Rectal smooth muscle tissue (tissue), 1 donor: ENCODE data around the gene RRP36.

ENCODE experiments used
- H3K27ac ChIP-seq: one replicate; pipeline ENCODE4 v1.7.0; 2013; ENCODE audit warnings: low read depth, low read length, inconsistent platforms
- H3K27me3 ChIP-seq: one replicate; pipeline ENCODE4 v1.7.0; 2013; ENCODE audit warnings: low read length; ENCODE audit not compliant: control insufficient read depth, insufficient read depth
- H3K36me3 ChIP-seq: one replicate; pipeline ENCODE4 v1.7.0; 2013; ENCODE audit warnings: low read length; ENCODE audit not compliant: control insufficient read depth, insufficient read depth
- H3K4me1 ChIP-seq: one replicate; pipeline ENCODE4 v1.7.0; 2013; ENCODE audit warnings: low read length; ENCODE audit not compliant: control insufficient read depth, insufficient read depth
- H3K4me3 ChIP-seq: one replicate; pipeline ENCODE4 v1.7.0; 2013; ENCODE audit warnings: low read length
- H3K9ac ChIP-seq: one replicate; pipeline ENCODE4 v1.7.0; 2013; ENCODE audit warnings: low read length

RRP36 gene, protein sequence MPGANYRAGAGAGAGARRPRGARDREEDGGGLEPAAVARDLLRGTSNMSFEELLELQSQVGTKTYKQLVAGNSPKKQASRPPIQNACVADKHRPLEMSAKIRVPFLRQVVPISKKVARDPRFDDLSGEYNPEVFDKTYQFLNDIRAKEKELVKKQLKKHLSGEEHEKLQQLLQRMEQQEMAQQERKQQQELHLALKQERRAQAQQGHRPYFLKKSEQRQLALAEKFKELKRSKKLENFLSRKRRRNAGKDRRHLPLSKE

DNA sequence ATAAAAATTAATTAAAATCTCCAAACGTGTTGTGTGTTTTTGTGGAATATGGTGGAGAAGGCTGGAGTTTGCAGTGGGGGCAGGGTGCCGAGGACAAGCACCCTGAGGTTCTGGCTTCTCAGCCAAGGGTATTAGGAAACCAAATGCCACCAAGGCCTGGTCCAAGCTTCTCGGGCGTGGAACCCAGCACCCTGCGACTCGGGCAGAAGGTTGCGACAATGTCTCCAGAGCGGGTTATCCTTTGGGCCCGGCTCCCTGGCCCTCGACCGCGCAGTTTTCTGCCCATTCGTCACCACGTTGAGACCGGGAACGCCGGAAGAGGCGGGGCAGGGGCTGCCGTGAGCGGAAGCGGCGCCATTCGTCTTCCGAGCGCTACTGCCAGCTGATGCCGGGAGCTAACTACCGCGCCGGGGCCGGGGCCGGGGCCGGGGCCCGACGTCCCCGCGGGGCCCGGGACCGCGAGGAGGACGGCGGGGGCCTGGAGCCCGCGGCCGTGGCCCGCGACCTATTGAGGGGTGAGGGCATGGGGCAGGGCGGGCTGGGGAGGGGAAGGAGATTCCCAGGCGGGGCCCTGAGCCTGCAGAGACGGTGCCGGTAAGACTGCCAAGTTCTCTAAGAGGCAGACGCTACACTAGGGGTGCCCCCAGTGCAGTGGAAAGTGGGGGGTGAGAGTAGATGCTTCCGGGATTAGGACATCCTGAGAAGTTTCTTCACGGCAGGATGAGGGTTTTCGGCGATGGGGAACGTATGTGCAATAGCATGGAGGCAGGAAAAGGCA, at the start of gene RRP36:
TSS of gene RRP36 (plus strand) at position 354 of the 778 bp plus-strand sequence. CDS start at position 386, 32 bp downstream.
- peak within 1 kb of the TSS; percentile 93 for H3K4me3 ChIP-seq
- H3K9ac ChIP-seq: peak within 1 kb of the TSS; percentile 86
- H3K27me3 ChIP-seq: no peaks in the 10 kb centered on the region
- H3K27ac ChIP-seq: peak within 1 kb of the TSS; percentile 77
- H3K36me3 ChIP-seq: peaks cover 17% of the 10 kb centered on the region
- H3K4me1 ChIP-seq: peaks cover 2% of the 10 kb centered on the region

DNA sequence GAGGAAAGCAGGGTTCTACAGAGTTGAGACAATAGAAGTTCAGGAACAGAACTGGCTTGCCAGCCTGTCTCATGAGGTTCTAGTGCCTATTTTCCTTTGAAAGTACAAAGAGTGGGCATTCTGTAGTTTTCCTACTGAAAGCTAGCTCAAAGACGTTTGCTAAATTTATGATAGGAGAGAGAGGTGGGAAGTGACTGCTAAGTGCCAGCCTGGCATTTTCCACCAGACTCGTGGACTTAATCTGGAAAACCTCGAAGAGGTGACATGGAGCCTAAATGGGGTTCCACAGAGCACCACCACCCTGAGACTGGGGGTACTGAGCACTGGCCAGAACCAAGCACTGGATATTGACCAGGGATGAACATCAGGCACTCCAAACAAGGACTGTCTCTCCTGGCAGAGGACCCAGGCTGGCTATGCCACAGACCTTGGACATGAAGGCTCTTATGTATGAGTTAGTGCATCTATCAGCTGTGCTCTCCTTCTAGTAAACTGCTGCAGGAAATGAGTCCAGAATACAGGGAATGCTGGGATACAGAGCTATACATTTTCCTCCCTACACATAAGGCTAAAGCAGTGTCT, 49.6 kb upstream of the RRP36 start:
- no peaks in the 10 kb centered on the region for H3K27me3 ChIP-seq
- H3K4me1 ChIP-seq: no peaks in the 10 kb centered on the region
- no peak overlapping the region for H3K4me3 ChIP-seq
- no peak overlapping the region for H3K9ac ChIP-seq
- no peak overlapping the region for H3K27ac ChIP-seq
- H3K36me3 ChIP-seq: no peaks in the 10 kb centered on the region

DNA sequence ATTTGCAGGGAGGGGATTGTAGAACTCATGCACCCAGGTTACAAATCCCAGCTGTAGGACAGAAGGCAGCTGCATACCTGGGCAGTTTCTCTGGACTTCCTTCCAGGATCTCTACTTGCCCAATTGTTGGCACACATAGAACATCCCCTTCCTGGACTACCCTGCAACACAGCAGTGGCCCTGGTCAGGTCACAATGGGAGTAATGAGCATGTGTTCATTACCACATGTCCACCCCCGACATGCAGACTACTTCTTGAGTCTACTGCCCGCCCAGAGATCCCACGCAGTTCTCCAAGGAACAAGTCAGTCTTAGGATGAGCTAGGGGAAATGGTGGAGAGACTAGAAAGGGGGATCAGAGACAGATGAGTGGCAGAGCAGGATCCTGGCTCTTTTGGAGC, 47.5 kb upstream of the RRP36 start:
- Histone ChIP-seq H3K27me3 (no peaks in the 10 kb centered on the region), H3K4me1 (peaks cover 3% of the 10 kb centered on the region), H3K4me3 (no peak overlapping the region), H3K36me3 (no peaks in the 10 kb centered on the region), H3K27ac (no peak overlapping the region), H3K9ac (no peak overlapping the region)

DNA sequence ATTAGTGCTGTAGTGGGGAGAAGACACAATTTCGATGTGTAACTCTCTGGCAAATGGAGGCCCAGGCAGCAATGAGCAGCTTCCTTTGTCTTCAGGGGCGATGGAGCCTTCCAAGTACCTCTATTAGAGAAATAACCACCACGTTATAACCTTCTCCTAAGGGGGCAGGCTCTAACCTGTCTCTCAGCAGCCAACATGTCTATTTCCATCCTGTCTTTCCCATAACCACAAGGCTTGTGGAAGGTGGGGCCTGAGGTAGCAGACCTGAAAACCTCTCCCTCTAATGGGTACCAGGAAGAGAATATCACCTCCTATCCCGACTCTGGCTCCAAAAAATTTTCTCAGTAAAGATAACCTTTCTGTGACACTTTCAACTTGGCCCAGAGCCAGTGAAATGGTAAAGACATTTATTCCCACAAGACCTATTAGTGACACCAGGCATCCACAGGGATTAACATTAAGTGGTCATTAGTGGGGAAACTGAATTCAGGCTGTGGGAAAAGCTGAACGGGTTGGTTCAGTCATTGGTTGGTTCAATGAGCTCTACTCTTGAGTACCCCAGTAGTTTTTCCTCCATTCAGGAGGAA, 46.4 kb upstream of the RRP36 start:
- Histone ChIP-seq H3K36me3 (no peaks in the 10 kb centered on the region), H3K27me3 (no peaks in the 10 kb centered on the region), H3K27ac (no peak overlapping the region), H3K4me3 (no peak overlapping the region), H3K4me1 (peaks cover 6% of the 10 kb centered on the region), H3K9ac (no peak overlapping the region)

DNA sequence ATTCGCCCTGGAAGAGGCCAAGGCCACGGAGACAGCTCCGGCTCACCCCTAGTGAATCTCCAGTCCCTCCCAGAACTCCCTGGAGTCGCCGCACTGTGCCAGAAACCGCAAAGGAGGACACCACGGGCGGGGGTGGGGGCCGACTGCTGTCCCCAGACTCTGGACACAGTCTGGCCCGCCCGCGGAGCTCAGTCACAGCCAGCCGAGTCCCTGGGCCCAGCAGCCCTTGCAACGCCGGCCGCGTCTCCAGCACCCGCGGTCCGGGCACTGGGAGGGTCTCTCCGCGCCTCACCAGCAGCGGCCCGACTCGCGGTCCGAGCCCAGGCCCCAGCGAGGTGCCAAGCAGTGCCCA, 43.0 kb upstream of the RRP36 start:
- Histone ChIP-seq H3K9ac (peak overlapping the region; percentile 7), H3K27me3 (no peaks in the 10 kb centered on the region), H3K36me3 (no peaks in the 10 kb centered on the region), H3K4me3 (peak overlapping the region; percentile 62), H3K27ac (peak overlapping the region; percentile 67), H3K4me1 (peaks cover 6% of the 10 kb centered on the region)

DNA sequence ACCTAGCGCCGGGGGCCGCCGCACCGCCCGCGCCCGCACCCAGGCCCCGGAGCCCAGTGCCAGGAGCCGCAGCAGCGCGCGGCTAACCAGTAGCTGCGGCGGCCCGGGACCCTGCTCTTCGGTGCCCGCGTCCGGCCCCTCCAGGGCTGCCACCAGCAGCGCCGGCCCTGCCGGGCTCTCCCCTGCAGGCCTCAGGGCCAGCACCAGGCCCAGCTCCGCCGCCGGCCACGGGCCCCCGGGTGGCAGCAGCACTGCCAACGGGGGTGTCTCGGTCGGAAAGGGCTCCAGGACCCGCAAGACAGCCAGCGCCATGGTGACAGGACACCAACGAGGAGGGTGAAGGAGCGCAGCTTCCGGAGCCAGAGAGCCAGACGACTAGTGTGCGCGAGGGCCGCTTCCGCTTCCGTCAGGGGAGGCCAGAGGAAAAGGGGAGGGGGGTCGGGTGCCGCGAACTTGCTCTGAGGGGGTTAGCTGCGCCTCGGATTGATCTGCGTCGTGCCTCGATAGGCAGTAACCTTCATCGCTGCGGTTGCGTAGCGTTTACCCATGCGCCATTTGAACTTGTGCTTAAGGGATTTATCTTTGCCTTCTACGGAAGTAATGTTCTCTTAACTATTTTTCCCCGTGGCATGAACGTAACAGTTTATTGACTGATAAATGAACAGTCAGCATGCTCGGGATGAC, 42.4 kb upstream of the RRP36 start, which contains the start of gene PEX6:
TSS of gene PEX6 (minus strand) at position 343 of the 684 bp plus-strand sequence. CDS start at position 312, 31 bp downstream.
- peaks cover 6% of the 10 kb centered on the region for H3K4me1 ChIP-seq
- no peaks in the 10 kb centered on the region for H3K27me3 ChIP-seq
- H3K9ac ChIP-seq: peak within 1 kb of the TSS; percentile 7
- peak within 1 kb of the TSS; percentile 62 for H3K4me3 ChIP-seq
- no peaks in the 10 kb centered on the region for H3K36me3 ChIP-seq
- peak within 1 kb of the TSS; percentile 67 for H3K27ac ChIP-seq

DNA sequence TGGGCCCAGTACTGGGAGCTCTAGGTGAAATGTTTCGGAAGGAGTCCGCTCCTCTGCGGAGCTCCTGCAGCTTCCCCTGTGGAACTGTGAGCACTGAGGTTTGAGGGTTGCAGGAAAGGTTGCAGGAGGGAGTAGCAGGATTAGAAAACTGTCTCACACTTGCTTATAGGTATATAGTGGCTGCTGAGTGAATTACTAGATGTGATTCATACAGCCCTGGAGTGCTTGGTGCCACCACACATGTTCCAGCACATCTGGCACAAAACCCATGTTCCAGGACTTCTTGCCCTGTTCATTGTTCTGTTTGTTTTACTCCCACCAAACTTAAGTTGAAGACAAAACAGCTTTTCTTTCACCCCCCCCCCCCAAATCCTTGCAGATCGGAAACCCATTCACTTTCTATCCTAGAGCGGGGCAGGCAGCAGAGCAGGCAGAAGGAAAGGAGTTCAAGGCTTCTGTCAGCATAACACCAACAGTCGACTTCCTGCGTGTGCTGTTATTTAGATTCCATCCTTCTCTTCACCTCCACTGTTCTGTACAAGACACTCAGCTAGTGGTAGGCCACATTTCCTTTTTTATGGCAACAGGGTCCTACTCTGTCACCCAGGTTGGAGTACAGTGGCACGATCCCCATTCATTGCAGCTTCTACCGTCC, 41.8 kb upstream of the RRP36 start:
- peak overlapping the region; percentile 62 for H3K4me3 ChIP-seq
- H3K4me1 ChIP-seq: peaks cover 6% of the 10 kb centered on the region
- H3K36me3 ChIP-seq: no peaks in the 10 kb centered on the region
- peak overlapping the region; percentile 67 for H3K27ac ChIP-seq
- no peaks in the 10 kb centered on the region for H3K27me3 ChIP-seq
- H3K9ac ChIP-seq: peak overlapping the region; percentile 7

DNA sequence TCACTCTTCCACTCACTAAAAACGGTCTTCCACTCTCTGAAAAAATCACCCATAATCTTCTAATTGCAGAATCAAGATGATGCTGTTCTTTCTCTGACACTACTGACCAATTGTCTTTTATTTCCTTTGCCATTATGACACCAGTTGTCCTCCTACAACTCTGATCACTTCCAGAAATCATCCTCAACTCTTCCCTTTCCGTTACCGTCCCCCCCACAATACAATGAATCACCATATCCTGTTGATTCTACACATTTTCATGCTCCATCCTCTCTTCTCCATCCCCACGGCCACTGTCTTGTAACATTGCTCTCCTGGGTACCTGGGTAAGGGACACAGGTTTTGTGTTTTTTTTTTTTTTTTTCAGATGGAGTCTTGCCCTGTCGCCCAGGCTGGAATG, 39.6 kb upstream of the RRP36 start:
- no peak overlapping the region for H3K27ac ChIP-seq
- H3K9ac ChIP-seq: no peak overlapping the region
- H3K27me3 ChIP-seq: no peaks in the 10 kb centered on the region
- H3K36me3 ChIP-seq: no peaks in the 10 kb centered on the region
- no peak overlapping the region for H3K4me3 ChIP-seq
- H3K4me1 ChIP-seq: peaks cover 8% of the 10 kb centered on the region

DNA sequence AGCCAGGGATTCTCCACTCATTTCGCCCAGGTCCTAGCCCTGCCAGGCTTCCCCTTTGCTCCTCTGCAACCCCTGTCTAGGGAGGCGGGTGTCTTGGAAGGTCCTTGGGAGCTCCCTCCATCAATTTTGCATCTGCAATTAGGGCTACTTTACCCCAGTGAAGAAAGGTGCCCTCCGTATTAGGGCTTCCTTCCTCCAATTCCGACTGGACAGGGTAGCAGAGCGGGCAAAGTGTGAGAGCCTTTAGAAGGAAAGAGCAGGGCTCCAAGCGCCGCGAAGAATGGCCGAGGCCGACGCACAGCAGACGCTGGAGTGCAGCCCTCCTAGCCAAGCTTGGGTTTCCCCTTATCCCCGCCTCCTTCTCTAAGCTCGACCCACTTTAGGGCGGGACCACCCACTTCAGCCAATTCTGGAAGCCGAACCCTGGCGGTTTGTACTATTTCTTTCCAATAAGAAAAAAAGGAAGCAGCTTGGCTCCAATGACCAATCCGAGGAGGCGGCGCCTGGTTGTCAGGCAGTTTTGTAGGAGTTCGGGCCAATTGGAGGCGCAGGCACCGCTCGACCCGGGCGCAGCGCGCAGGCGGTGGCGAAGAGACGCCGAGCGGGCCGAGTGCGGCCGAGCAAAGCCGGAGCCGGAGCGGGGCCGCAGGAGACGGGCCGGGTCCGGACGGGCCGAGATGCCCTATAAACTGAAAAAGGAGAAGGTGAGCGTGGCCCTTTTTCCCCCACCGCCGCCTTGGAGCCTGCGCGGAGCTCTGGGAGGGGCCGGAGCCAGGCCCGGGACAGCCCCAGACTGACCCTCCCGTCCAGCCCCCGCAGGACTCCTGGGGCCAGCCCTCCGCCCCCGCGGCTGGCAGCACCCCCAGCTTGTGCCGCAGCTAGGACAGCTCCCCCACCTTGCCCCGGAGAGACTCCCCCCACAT, 37.2 kb upstream of the RRP36 start, which contains the start of gene PPP2R5D:
TSS of gene PPP2R5D (plus strand) at position 570 of the 923 bp plus-strand sequence. CDS start at position 678, 108 bp downstream.
- no peaks in the 10 kb centered on the region for H3K36me3 ChIP-seq
- peak within 1 kb of the TSS; percentile 79 for H3K27ac ChIP-seq
- H3K4me3 ChIP-seq: peak within 1 kb of the TSS; percentile 64
- no peaks in the 10 kb centered on the region for H3K27me3 ChIP-seq
- peaks cover 5% of the 10 kb centered on the region for H3K4me1 ChIP-seq
- H3K9ac ChIP-seq: peak within 1 kb of the TSS; percentile 67

DNA sequence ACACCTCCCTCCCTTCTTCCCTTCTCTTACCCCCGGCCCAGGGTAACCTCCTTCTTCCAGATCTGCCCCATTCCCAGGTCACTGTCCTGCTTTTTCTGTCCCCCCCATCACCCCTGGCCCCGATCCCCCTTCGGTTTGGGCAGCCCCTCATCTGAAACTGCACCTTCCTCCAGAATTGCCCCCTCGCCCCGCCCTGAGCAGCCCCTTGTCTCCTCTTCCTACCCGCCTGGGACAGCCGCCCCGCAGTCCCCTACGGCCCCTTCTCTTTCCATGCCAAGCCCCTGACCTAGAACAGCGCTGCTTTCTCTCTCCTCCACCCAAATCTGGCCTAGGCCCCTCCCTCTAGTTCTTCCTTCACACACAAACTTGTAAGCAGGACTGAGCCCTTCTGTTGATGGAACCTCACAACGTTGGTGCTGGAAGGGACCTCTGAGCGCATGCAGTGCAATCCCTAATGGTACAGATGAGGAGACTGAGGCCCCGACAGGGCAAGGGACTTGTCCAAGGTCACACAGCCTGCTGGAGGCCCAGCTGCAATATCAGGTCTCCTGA, 36.4 kb upstream of the RRP36 start:
- peak overlapping the region; percentile 60 for H3K4me3 ChIP-seq

More for the DNA sequence above, 36.4 kb upstream of the RRP36 start:
- Histone ChIP-seq H3K9ac (peak overlapping the region; percentile 64), H3K27me3 (no peaks in the 10 kb centered on the region), H3K4me1 (peaks cover 3% of the 10 kb centered on the region), H3K36me3 (peaks cover 2% of the 10 kb centered on the region), H3K27ac (peak overlapping the region; percentile 79)
